ENCODE measurements around the gene CIITA.
A peak's percentile ranks its signal among the peaks of the same experiment; 100 is the strongest.

The CIITA gene

GRCh38 chr16:10885246-10885645, 8.2 kb downstream of the CIITA start:
- no peak overlapping the region for H3K27ac ChIP-seq (ENCODE audit: low read depth, low read length)
- no peak overlapping the region for H3K9ac ChIP-seq (ENCODE audit: low read length)
- H3K79me2 ChIP-seq (ENCODE audit: control insufficient read depth, insufficient read depth, low read length), result no peaks in the 10 kb centered on the region
- no peak for DNase-seq
- no peak overlapping the region for H2AK5ac ChIP-seq (ENCODE audit: low read length)
- H3K18ac ChIP-seq (ENCODE audit: low read length), result no peak overlapping the region
- H2BK120ac ChIP-seq (ENCODE audit: low read depth, low read length), result no peak overlapping the region
- H3K56ac ChIP-seq (ENCODE audit: low read length), result no peak overlapping the region
- no peak overlapping the region for H4K8ac ChIP-seq (ENCODE audit: low read depth, low read length)
- H3K23ac ChIP-seq (ENCODE audit: low read length), result no peak overlapping the region
- H3K4me1 ChIP-seq (ENCODE audit: control insufficient read depth, low read depth, low read length), result no peaks in the 10 kb centered on the region
- no CpG with 5 or more reads among the region's 6 CpGs for WGBS (ENCODE audit: extremely low coverage, insufficient coverage, low lambda C conversion rate)
- no peak overlapping the region for H2BK5ac ChIP-seq (ENCODE audit: low read length)
- no peaks in the 10 kb centered on the region for H3K27me3 ChIP-seq (ENCODE audit: insufficient read depth, low read length, poor library complexity)
- H3K4me2 ChIP-seq (ENCODE audit: low read length), result no peak overlapping the region
- H3K36me3 ChIP-seq (ENCODE audit: control insufficient read depth, insufficient read depth, low read length), result no peaks in the 10 kb centered on the region
- no peak overlapping the region for H3K4ac ChIP-seq (ENCODE audit: low read depth, low read length)
- H2BK15ac ChIP-seq (replicated peaks; ENCODE audit: low read depth), result no peak overlapping the region
- no peaks in the 10 kb centered on the region for H3K79me1 ChIP-seq (ENCODE audit: low read length)
- no peak overlapping the region for H3K4me3 ChIP-seq (ENCODE audit: low read length)
- no peak overlapping the region for H4K5ac ChIP-seq (ENCODE audit: low read length)

GRCh38 chr16:10888320-10888937, 11.4 kb downstream of the CIITA start:
- Histone ChIP-seq H3K23ac (ENCODE audit: low read length) (no peak overlapping the region), H4K5ac (ENCODE audit: low read length) (no peak overlapping the region), H3K4ac (ENCODE audit: low read depth, low read length) (no peak overlapping the region), H3K36me3 (ENCODE audit: control insufficient read depth, insufficient read depth, low read length) (no peaks in the 10 kb centered on the region), H3K4me2 (ENCODE audit: low read length) (no peak overlapping the region), H2BK5ac (ENCODE audit: low read length) (no peak overlapping the region), H3K9ac (ENCODE audit: low read length) (no peak overlapping the region), H3K18ac (ENCODE audit: low read length) (no peak overlapping the region), H3K27me3 (ENCODE audit: insufficient read depth, low read length, poor library complexity) (no peaks in the 10 kb centered on the region), H2BK15ac (replicated peaks; ENCODE audit: low read depth) (no peak overlapping the region), H3K27ac (ENCODE audit: low read depth, low read length) (no peak overlapping the region), H2BK120ac (ENCODE audit: low read depth, low read length) (no peak overlapping the region), H3K4me1 (ENCODE audit: control insufficient read depth, low read depth, low read length) (no peaks in the 10 kb centered on the region), H3K4me3 (ENCODE audit: low read length) (no peak overlapping the region), H3K79me2 (ENCODE audit: control insufficient read depth, insufficient read depth, low read length) (no peaks in the 10 kb centered on the region), H3K56ac (ENCODE audit: low read length) (no peak overlapping the region), H4K8ac (ENCODE audit: low read depth, low read length) (no peak overlapping the region), H2AK5ac (ENCODE audit: low read length) (no peak overlapping the region), H3K79me1 (ENCODE audit: low read length) (no peaks in the 10 kb centered on the region)
- no peak for DNase-seq
- no CpG with 5 or more reads among the region's 10 CpGs for WGBS (ENCODE audit: extremely low coverage, insufficient coverage, low lambda C conversion rate)

DNA sequence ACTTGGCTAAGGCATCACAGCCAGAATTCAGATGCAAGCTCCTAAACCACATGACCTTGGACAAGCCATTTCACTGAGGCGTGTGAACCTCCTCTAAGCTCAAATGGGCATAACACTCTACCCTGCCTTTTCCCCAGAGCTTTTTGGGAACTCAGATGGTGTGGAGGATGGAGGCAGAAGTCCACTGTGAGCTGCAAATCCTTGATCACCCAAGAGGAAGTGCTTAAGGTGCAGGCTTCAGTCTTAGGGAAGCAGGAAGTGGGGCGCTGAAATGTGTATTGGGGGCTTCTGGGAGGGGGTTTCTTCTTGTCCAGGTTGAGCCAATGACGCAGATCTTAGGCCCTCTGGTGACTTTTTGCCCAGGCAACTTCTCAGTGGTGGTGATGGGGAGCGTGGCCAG, 12.9 kb downstream of the CIITA start:
- no peak overlapping the region for H3K23ac ChIP-seq (ENCODE audit: low read length)
- no peaks in the 10 kb centered on the region for H3K27me3 ChIP-seq (ENCODE audit: insufficient read depth, low read length, poor library complexity)
- no peak overlapping the region for H3K4me2 ChIP-seq (ENCODE audit: low read length)
- H2BK120ac ChIP-seq (ENCODE audit: low read depth, low read length), result no peak overlapping the region
- no peak overlapping the region for H3K18ac ChIP-seq (ENCODE audit: low read length)
- no peaks in the 10 kb centered on the region for H3K36me3 ChIP-seq (ENCODE audit: control insufficient read depth, insufficient read depth, low read length)
- no peaks in the 10 kb centered on the region for H3K79me2 ChIP-seq (ENCODE audit: control insufficient read depth, insufficient read depth, low read length)
- H3K4ac ChIP-seq (ENCODE audit: low read depth, low read length), result no peak overlapping the region
- no peak overlapping the region for H2BK15ac ChIP-seq (replicated peaks; ENCODE audit: low read depth)
- no peak overlapping the region for H2AK5ac ChIP-seq (ENCODE audit: low read length)
- H3K27ac ChIP-seq (ENCODE audit: low read depth, low read length), result no peak overlapping the region
- H3K4me1 ChIP-seq (ENCODE audit: control insufficient read depth, low read depth, low read length), result no peaks in the 10 kb centered on the region
- no peak for DNase-seq
- no peak overlapping the region for H4K8ac ChIP-seq (ENCODE audit: low read depth, low read length)
- H3K79me1 ChIP-seq (ENCODE audit: low read length), result no peaks in the 10 kb centered on the region
- H3K9ac ChIP-seq (ENCODE audit: low read length), result no peak overlapping the region
- H3K56ac ChIP-seq (ENCODE audit: low read length), result no peak overlapping the region
- no peak overlapping the region for H2BK5ac ChIP-seq (ENCODE audit: low read length)
- H4K5ac ChIP-seq (ENCODE audit: low read length), result no peak overlapping the region
- no CpG with 5 or more reads among the region's 4 CpGs for WGBS (ENCODE audit: extremely low coverage, insufficient coverage, low lambda C conversion rate)
- no peak overlapping the region for H3K4me3 ChIP-seq (ENCODE audit: low read length)

GRCh38 chr16:10892782-10893318, 15.8 kb downstream of the CIITA start:
- Histone ChIP-seq H3K4me2 (ENCODE audit: low read length) (no peak overlapping the region), H2BK15ac (replicated peaks; ENCODE audit: low read depth) (no peak overlapping the region), H4K5ac (ENCODE audit: low read length) (no peak overlapping the region), H3K79me1 (ENCODE audit: low read length) (no peaks in the 10 kb centered on the region), H3K9ac (ENCODE audit: low read length) (no peak overlapping the region), H3K23ac (ENCODE audit: low read length) (no peak overlapping the region), H2AK5ac (ENCODE audit: low read length) (no peak overlapping the region), H4K8ac (ENCODE audit: low read depth, low read length) (no peak overlapping the region), H3K18ac (ENCODE audit: low read length) (no peak overlapping the region), H3K4me1 (ENCODE audit: control insufficient read depth, low read depth, low read length) (no peaks in the 10 kb centered on the region), H3K4ac (ENCODE audit: low read depth, low read length) (no peak overlapping the region), H3K36me3 (ENCODE audit: control insufficient read depth, insufficient read depth, low read length) (no peaks in the 10 kb centered on the region), H2BK120ac (ENCODE audit: low read depth, low read length) (no peak overlapping the region), H3K56ac (ENCODE audit: low read length) (no peak overlapping the region), H3K27ac (ENCODE audit: low read depth, low read length) (no peak overlapping the region), H3K27me3 (ENCODE audit: insufficient read depth, low read length, poor library complexity) (no peaks in the 10 kb centered on the region), H3K4me3 (ENCODE audit: low read length) (no peak overlapping the region), H2BK5ac (ENCODE audit: low read length) (no peak overlapping the region), H3K79me2 (ENCODE audit: control insufficient read depth, insufficient read depth, low read length) (no peaks in the 10 kb centered on the region)
- WGBS (ENCODE audit: extremely low coverage, insufficient coverage, low lambda C conversion rate), result no CpG with 5 or more reads among the region's 5 CpGs
- no peak for DNase-seq

- Histone ChIP-seq H3K4me2 (ENCODE audit: low read length) (no peak overlapping the region), H3K27ac (ENCODE audit: low read depth, low read length) (no peak overlapping the region), H3K27me3 (ENCODE audit: insufficient read depth, low read length, poor library complexity) (no peaks in the 10 kb centered on the region), H2BK5ac (ENCODE audit: low read length) (no peak overlapping the region), H3K9ac (ENCODE audit: low read length) (no peak overlapping the region), H2AK5ac (ENCODE audit: low read length) (no peak overlapping the region), H3K18ac (ENCODE audit: low read length) (no peak overlapping the region), H4K8ac (ENCODE audit: low read depth, low read length) (no peak overlapping the region), H3K23ac (ENCODE audit: low read length) (no peak overlapping the region), H3K79me1 (ENCODE audit: low read length) (no peaks in the 10 kb centered on the region), H3K4me3 (ENCODE audit: low read length) (no peak overlapping the region), H3K36me3 (ENCODE audit: control insufficient read depth, insufficient read depth, low read length) (no peaks in the 10 kb centered on the region), H3K56ac (ENCODE audit: low read length) (no peak overlapping the region), H3K79me2 (ENCODE audit: control insufficient read depth, insufficient read depth, low read length) (no peaks in the 10 kb centered on the region), H3K4ac (ENCODE audit: low read depth, low read length) (no peak overlapping the region), H2BK15ac (replicated peaks; ENCODE audit: low read depth) (no peak overlapping the region), H3K4me1 (ENCODE audit: control insufficient read depth, low read depth, low read length) (no peaks in the 10 kb centered on the region), H2BK120ac (ENCODE audit: low read depth, low read length) (no peak overlapping the region), H4K5ac (ENCODE audit: low read length) (no peak overlapping the region)
- WGBS (ENCODE audit: extremely low coverage, insufficient coverage, low lambda C conversion rate), result no CpG with 5 or more reads among the region's 17 CpGs
- DNase-seq, result peak; percentile 82
Measured at GRCh38 chr16:10895053-10895946, 18.3 kb downstream of the CIITA start.
